Omental fat pad (tissue), 4 donors: Measurements from ENCODE around the gene LPA. TPM values are rescaled to one million over a fixed set of nuclear protein-coding genes. Genes with fewer than 3 reads are reported as not detected.
"Not testable (repeated sequence)": the region's sequence is repeated elsewhere in the genome, so short reads cannot be mapped to it uniquely, and the experiment has no call there.

Experiments used
- ATAC-seq: fragments of 150-250 bp; one replicate; pipeline ENCODE4 v1.9.1; 2016; ENCODE audit warnings: mild to moderate bottlenecking, moderate library complexity; ENCODE audit not compliant: low FRiP score
- DNase-seq: peaks from one replicate; pipeline ENCODE4 v3.0.0-alpha.2; 2019; ENCODE audit warnings: low spot score
- total RNA-seq, 4 donors: library from RNA; depleted of rRNA; stranded (reverse); fragments of >200 nt; gene quantifications; one replicate each; pipeline ENCODE4 v1.1.0, GENCODE V29; 2016
- TF ChIP-seq, protein P1 (sequence below), 3 donors: fragments of 450-650 bp; IDR thresholded peaks; one replicate each; pipeline ENCODE4 v1.5.1; 2016 to 2017; ENCODE audit warnings: antibody characterized with exemption in 3 of 3, mild to moderate bottlenecking in 3 of 3, moderate library complexity in 2 of 3

LPA gene
- total RNA-seq, 4 donors from 2014 or later, result 0.24 to 0.65 TPM; not detected in 2

DNA sequence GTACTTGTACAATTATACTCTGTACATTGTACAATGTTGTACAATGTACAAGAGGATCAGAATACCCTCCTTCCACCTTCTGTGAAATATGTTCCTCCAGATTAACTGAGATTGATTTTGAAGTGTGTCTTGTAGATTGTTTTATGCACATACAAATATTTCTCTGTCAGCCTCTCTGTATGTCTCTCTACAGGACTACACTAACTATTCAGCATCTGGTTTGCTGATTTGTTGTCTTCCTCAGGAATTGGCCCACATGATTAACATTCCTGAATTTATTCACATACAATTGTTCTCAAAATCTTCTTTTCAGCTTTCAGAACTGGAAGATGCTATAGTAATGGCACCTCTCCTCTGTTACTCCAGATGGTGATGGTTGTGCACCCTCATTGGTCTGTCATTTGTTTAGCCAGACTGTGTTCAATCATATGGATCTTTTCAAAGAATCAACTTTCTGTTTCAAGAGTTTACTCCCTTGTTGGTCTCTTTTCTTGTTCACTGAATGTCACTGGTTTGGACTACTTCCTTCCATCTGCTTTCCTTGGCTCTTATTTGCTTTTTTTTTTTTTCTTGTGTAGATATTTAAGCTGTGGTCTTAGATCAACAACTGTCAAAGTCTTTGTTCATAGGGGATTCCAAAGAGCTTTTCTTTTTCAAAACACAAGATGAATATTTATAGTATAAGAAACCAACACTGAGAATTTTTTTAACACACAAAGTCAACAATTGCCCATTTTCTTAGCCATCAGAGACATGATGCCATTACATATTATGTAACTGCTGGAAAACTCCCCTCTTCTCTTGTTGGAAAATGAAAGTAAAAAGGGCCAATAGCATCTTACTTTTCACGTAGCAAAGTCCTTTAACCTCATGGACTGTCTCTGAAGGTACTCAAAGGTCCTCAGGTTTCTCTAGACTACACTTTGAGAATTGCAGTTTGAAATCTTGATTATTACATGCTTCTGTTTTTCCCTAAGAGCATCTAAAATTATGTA lies 67.9 kb downstream of the LPA start:
- ATAC-seq (no peak), DNase-seq (no peak)
- TF ChIP-seq, protein P1, sequence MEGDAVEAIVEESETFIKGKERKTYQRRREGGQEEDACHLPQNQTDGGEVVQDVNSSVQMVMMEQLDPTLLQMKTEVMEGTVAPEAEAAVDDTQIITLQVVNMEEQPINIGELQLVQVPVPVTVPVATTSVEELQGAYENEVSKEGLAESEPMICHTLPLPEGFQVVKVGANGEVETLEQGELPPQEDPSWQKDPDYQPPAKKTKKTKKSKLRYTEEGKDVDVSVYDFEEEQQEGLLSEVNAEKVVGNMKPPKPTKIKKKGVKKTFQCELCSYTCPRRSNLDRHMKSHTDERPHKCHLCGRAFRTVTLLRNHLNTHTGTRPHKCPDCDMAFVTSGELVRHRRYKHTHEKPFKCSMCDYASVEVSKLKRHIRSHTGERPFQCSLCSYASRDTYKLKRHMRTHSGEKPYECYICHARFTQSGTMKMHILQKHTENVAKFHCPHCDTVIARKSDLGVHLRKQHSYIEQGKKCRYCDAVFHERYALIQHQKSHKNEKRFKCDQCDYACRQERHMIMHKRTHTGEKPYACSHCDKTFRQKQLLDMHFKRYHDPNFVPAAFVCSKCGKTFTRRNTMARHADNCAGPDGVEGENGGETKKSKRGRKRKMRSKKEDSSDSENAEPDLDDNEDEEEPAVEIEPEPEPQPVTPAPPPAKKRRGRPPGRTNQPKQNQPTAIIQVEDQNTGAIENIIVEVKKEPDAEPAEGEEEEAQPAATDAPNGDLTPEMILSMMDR (IDR thresholded peaks at IDR 0.05), result no peak

DNA sequence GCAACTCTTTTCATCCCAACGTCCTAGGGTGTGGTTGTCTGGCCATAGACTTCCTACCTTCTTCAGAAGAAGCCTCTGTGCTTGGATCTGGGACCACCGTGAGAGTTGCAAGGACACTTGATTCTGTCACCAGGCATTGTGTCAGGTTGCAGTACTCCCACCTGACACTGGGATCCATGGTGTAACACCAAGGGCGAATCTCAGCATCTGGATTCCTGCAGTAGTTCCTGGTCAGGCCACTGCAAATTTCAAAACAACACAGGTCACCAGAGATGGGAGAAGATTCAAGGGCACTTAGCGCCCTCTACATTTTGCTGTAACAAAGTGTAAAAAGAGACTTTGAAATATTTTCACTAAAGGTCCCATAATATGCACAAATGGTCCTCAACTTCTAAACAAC lies 68.8 kb downstream of the LPA start:
- not testable (repeated sequence) for ATAC-seq

DNA sequence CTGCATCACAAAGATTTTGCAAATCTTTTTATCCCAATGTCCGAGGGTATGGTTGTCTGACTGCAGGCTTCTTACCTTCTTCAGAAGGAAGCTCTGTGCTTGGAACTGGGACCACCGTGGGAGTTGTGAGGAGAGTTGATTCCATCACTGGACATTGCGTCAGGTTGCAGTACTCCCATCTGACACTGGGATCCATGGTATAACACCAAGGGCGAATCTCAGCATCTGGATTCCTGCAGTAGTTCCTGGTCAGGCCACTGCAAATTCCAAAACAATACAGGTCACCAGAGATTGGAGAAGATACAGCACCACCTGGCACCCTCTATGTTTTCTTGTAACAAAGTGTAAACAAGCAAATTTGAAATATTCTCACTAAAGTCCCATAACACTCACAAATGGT lies 77.7 kb downstream of the LPA start:
- TF ChIP-seq, protein P1 (IDR thresholded peaks at IDR 0.05), result no peak
- ATAC-seq (no peak), DNase-seq (no peak)

More for the DNA sequence above, 68.8 kb downstream of the LPA start:
- not testable (repeated sequence) for DNase-seq

DNA sequence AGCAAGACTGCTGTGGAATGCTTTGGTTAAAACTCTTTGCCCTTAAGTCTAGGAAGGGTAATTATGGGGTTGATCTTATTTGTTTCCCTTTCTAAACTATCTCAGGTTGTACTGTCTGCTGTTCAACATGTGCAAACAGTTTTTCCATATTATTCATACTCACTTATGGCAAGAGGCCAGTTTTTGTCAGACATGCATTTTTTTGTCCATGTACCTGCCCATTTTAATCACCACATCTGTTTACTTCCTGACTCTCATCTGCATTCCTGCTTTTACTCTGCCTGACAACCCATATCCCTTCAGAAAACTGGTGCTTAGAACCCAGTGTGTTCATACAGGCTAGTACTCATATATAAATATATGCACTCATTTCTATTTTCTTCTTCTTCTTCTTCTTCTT lies 80.3 kb downstream of the LPA start:
- no peak for ATAC-seq
- no peak for DNase-seq
- TF ChIP-seq, protein P1 (IDR thresholded peaks at IDR 0.05), result no peak

DNA sequence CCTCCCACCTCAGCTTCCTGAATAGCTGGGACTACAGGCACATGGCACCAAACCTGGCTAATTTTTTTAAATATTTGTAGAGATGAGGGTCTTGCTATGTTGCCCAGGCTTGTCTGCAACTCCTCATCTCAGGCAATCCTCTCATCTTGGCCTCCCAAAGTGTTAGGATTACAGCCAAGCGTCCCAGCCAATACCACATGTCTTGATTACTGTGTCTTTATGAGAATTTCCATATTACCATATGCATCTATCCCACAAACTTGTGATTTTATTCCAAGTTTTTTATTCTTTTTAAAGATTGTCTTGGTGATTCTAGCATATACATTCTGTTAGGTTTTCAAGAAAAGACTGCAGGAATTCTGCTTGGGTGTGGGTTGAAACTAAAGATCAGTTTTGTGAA lies 82.7 kb downstream of the LPA start:
- DNase-seq (no peak), ATAC-seq (no peak)
- TF ChIP-seq, protein P1 (IDR thresholded peaks at IDR 0.05), result no peak

DNA sequence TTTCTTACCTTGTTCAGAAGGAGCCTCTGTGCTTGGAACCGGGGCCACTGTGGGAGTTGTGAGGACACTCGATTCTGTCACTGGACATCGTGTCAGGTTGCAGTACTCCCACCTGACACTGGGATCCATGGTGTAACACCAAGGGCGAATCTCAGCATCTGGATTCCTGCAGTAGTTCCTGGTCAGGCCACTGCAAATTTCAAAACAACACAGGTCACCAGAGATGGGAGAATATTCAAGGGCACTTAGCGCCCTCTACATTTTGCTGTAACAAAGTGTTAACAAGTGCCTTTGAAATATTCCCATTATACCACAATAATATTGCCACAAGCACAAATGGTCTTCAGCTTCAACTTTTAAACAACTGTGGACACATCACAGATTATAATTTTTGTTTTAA lies 85.6 kb downstream of the LPA start:
- not testable (repeated sequence) for ATAC-seq, DNase-seq

DNA sequence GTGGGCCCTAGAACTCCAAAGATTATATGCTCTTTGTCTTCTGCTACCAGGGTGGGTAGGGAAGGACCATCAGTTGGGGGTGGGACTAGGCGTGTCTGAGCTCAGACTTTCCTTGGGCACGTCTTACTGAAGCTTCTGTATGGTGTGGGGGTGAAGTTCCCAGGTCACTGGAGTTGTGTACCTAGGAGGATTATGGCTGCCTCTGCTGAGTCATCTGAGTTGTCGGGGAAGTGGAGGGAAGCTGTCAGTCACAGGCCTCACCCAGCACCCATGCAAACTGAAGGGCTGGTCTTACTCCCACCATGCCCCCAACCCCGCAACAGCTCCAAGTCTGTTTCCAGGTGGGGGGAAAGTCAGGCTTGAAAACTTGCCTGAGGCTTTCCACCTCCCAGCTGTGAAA lies 90.1 kb downstream of the LPA start:
- no peak for ATAC-seq
- TF ChIP-seq, protein P1 (IDR thresholded peaks at IDR 0.05), result no peak

DNA sequence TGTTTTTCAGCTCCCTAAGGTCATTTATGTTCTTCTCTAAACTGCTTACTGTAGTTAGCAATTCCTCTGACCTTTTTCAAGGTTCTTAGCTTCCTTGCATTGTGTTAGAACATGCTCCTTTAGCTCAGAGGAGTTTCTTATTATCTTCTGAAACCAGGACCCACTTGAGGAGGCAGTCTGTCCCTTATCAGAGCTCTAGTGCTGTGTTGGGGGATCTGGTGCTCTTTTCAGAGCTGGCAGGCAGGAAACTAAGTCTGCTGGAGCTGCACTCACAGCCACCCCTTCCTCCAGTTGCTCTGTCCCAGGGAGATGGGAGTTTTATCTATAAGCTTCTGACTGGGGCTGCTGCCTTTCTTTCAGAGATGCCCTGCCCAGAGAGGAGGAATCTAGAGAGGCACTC lies 92.9 kb downstream of the LPA start:
- DNase-seq, ATAC-seq: not testable (repeated sequence)

More for the DNA sequence above, 90.1 kb downstream of the LPA start:
- DNase-seq, result no peak
